Epidermal melanocyte (primary cell): Measurements from ENCODE around the gene NALCN.

Experiments
- DNase-seq: peaks from one replicate; pipeline ENCODE4 v3.0.0; 2011; ENCODE audit warnings: low spot score; ENCODE audit not compliant: insufficient read length

The NALCN gene

DNA sequence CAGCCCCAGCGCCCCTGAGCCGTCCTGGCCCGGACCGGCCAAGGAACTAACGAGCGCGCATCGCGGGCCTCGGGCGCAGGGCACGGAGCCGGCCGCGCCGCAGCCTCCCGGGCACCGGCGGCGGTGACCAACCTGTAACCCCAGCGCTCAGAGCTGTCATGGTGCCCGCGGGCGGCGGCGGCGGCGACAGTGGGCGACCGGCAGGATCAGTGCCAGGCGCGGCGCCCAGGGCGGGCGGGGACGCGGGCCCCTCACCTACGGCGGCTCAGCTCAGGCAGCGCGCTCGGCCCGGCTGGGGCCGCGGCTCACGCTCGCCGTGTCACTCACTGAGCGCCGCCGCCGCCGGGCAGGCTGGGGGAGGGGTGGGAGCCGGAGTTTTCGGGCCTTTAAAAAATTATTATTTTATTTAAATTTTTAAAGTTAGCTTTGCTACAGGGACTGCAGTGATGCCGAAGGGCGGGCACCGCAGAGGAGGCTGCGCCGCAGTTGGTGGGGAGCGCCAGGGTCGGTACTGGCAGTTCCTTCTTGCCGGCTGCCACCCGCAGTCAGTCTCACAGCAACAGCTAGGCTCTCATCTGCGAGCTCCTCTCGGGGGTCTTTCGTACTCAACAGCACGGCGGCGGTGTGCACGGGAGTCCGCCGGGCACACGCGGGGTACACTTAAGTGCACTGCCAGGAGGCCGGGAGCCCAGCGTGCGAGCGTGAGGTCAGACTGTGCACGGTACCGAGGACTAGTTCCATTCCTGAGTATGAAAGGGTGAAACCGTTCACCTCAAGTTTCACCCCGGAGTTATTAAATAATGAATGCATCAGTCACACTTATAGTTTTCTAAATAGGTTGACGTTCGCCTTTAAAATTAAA lies at the start of gene NALCN:
NALCN (minus strand) TSS at position 328 of the 862 bp plus-strand sequence. CDS start 17,382 bp downstream, outside the sequence.
- DNase-seq, result no peak

- no peak for DNase-seq
Observed at GRCh38 chr13:101465877-101466276, 49.6 kb upstream of the NALCN start.

DNA sequence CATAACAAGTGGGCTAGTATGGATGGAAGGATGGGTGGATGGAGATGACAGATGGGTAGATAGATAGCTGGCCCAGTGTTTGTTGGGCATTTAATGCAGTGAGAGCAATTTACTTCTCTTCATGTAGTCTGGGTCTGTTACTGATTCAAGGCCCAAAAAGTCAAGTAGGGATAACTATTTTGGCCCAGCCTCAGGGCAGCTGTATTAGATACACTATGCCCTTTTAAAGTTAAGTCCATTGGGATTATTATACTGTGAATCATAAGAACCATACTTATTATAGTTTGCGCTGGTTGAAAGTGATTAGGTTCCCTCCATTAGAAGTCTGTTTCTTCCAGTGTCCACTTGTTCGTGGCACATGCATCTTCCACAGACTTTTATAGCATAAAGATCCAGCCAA lies 40.9 kb upstream of the NALCN start:
- DNase-seq, result no peak

DNA sequence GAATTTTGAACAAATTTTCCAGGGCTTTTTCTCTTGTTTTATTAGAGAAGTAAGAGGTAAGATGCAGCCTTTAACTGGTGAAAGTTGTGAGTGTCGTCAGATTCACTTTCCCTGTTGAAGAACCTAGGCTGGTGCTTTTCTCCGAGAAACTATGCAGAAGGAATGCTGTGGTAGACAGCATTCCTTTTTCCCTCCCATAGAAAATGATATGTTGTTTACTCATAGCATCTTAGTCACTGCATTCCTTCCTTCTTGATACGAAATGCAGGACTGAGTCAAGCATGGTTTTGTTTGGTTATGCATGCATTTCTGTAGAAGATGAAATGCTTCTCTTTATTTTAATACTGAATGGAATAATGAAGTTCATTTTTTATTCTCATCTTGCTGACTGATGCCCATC lies 39.6 kb upstream of the NALCN start:
- peak; percentile 52 for DNase-seq

DNA sequence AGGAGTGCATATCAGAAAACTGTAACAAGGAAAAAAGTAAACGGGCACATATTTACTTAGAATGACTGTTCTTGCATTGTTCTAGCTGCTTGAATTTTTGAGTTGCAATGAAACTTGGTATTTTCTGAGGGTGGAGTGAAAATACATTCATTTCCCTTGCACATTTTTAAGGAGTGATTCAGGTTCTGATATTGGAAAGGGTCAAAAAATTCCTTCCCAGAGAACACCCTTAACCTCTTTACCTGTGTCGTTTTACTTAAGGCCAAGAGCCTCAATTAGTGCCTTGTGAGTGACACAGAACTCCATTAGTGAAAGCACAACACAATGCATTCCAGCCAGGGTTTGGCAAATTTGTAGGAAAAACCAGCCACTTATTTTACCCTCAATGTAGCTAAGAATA lies 38.5 kb upstream of the NALCN start:
- DNase-seq, result no peak

DNA sequence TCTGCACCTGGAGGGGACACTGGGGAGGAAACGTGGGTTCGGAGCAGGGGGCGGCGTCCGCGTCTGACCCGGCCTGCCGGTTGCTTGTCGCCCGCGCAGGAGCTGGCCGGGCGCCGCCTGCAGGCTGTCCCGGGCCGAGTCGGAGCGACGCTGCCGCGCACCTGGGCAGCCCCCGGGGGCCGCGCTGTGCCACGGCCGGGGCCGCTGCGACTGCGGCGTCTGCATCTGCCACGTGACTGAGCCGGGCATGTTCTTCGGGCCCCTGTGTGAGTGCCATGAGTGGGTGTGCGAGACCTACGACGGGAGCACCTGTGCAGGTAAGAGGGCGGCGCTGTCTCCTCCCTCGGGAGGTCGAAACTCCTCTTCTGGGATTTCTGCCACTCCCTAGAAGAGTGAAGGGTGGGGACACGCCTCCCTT lies 37.5 kb upstream of the NALCN start:
- DNase-seq, result no peak

- DNase-seq, result no peak
Observed at GRCh38 chr13:101452519-101453485, 36.5 kb upstream of the NALCN start, which contains the start of gene ITGBL1. ITGBL1 (plus strand) TSS chr13:101452675; CDS start chr13:101452834, 159 bp downstream.

GRCh38 chr13:101451641-101452040 lies 35.3 kb upstream of the NALCN start:
- no peak for DNase-seq

GRCh38 chr13:101450749-101451130 lies 34.4 kb upstream of the NALCN start:
- no peak for DNase-seq

DNA sequence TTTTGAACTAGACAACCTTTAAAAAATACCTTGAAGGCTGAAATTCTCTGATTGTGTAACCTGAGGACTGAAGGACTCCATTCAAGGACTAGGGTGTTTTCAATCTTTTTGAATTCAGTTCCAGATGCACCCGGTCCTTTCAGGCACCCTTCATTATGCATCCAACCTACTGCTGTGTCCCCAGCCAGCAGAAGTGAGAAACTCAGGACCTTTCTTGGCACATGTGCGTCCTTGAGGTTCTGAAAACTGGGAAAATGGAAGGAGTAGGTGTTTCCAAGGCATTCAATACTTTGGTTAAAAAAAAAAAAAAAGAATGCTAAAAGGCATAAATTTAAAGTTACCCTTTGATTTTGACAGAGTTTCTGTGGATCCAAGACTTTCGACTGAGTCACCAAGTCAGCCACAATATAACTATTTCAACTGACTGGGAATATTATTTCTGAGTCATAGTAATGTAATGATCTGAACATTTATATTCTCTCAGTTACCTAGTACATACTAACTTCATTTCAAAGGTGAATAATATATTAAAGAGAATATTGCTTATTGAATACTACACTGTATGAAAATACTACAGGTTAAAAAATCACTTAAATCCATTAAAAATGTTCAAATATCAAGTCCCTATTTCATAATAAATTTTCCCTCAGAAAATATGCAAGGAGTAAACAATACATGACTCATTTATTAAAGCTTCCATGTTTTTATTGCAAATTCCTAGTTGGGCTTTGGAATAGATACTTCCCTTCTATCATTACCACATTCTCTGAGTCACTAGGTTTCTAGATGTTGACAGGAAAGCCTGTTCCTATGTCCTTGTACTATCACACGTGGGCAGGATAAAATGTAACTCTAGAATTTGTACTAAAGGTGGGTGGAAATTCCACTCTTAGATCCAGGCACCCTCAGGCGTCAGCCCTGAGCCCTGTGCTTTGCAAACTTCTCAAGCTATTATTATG lies 33.8 kb upstream of the NALCN start:
- DNase-seq, result no peak

DNA sequence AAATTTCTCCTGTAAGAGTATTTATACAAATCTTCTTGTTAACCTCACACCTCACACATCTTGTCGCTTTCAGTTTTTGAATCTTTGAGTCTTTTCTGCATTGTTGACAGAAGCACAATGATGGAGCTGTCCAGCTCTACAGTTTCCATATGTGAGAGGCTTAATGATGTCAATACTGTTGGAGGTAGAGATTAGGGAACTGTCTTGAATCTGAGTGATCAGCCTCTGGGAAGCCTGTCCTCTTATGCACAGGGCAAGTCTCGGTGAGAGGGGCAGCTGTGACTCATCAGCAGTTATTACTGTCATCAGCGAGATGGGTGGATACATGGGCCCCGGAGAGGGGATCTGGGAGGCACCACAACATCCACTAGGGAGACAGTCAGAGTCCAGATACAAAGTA lies 31.5 kb upstream of the NALCN start:
- no peak for DNase-seq

- DNase-seq, result no peak
Observed at GRCh38 chr13:101434486-101434885, 18.2 kb upstream of the NALCN start.

DNA sequence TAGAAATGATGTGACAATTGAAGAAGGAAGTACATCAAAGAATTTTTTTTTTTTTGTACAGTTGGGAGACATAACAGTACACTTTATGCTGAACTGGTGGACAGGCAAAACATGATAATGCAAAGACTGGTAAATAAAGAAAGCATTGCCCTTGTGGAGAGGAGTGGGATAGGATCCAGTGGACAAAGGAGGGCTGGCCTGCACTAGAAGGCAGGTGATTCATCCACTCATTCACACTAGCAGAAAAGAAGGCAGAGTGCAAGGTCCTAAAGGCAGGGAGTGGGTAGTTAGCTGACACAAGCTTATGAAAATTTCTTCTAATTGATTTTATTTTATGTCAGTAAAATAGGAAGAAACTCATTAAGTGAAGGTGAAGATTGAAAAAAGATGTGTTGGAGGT lies 17.6 kb upstream of the NALCN start:
- no peak for DNase-seq

DNA sequence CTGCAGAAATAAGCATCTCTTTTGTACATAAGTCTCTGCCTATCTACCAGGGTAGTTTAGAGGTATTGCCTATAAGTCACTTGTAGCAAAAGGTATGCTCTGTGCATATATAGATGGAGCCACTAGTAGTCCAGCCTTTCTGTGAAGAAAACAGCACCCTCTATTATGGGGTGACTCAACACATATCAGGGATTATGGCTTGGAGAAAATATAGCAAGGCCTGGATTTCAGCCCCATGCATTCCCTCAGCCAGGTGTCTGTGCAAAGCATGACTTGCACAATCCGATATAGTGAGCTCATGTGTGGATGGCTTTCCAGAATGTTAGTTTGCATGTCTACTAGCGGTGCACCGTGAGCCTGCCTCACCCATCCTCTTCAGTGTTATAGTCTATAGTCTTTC lies 13.4 kb upstream of the NALCN start:
- no peak for DNase-seq

DNA sequence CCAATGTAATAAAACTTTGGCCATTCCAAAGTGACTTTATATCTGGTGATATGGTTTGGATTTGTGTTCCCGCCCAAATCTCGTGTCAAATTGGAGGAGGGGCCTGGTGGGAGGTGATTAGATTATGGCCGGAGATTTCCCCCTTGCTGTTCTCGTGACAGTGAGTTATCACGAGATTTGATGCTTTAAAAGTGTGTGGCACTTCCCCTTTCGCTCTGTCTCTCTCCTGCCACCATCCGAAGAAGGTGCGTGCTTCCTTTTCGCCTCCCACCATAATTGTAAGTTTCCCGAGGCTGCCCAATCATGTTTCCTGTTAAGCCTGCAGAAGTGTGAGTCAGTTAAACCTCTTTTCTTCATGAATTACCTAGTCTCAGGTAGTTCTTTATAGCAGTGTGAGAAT lies 9.3 kb upstream of the NALCN start:
- DNase-seq, result no peak

DNA sequence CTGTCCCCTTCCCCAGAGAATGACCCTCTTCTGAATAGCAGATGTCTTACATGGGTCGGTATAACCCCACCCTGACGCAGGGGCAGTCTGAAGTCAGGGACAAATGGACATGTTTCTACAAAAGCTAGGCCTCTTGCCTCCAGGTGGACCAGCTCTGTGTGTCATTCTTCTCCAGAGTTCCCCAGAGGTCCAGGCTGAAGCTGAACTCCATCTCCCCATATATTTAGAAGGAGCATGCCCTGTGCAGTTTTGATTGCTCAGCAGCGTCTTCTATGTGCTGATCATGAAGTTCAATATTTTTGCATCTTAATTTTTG lies 8.8 kb upstream of the NALCN start:
- DNase-seq, result no peak

GRCh38 chr13:101424381-101425155 lies 8.3 kb upstream of the NALCN start:
- DNase-seq, result no peak

GRCh38 chr13:101423872-101424271 lies 7.6 kb upstream of the NALCN start:
- DNase-seq, result no peak

GRCh38 chr13:101417501-101417900 lies 1.2 kb upstream of the NALCN start:
- no peak for DNase-seq

DNA sequence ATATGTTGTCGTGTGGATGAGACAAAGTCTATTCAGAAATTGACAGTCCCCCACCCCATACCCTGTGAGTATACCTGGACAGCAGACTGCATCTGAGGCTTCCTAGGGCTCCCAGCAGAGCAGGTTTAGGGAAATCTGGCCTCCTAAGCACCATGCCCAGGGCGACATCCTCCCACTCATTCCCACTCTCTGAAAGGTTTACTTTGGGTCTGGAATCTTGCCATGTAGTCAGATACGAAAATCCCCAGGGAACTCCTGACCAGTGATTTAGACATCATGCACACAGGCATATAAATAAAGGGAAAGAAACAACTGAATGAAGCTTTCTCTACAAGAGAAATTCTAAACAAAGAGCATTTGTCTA lies 717 bp upstream of the NALCN start:
- DNase-seq, result no peak
